ENCODE results near the gene SERPINA4. TPM values are rescaled to one million over a fixed set of nuclear protein-coding genes. Genes with fewer than 3 reads are reported as not detected.

SERPINA4 gene
- total and polyA plus RNA-seq, 2 of the 13 experiments (the other 11 are each of a cell fraction or from before 2014, with no cell fraction given), result 39.1 to 57.8 TPM

- peak; percentile 81 for TF ChIP-seq ARID5B (CRISPR knock-in tag; IDR thresholded peaks at IDR 0.05)
- peak; percentile 91 for TF ChIP-seq NFIC (IDR thresholded peaks at IDR 0.05; ENCODE audit: low read length)
- TF ChIP-seq PATZ1 (CRISPR knock-in tag; IDR thresholded peaks at IDR 0.05), result peak; percentile 86
- TF ChIP-seq THAP11 (CRISPR knock-in tag; IDR thresholded peaks at IDR 0.05), result 0 out of 2 replicates have a peak, but pooled peaks have one; percentile 20
- no peak for TF ChIP-seq ZNF749 (CRISPR knock-in tag; IDR thresholded peaks at IDR 0.05; ENCODE audit: borderline replicate concordance)
- peak; percentile 67; the same call in 1 of the 2 replicates for TF ChIP-seq ZNF317 (CRISPR knock-in tag; IDR thresholded peaks at IDR 0.05)
- 0 out of 2 replicates have a peak, but pooled peaks have one; percentile 49 for TF ChIP-seq BRF2 (CRISPR knock-in tag; IDR thresholded peaks at IDR 0.05)
- no peak for TF ChIP-seq ZBED4 (CRISPR knock-in tag; IDR thresholded peaks at IDR 0.05; ENCODE audit: borderline replicate concordance)
- TF ChIP-seq ZZZ3 (CRISPR knock-in tag; IDR thresholded peaks at IDR 0.05; ENCODE audit: borderline replicate concordance), result no peak
- TF ChIP-seq TCF7L2 (IDR thresholded peaks at IDR 0.05; ENCODE audit: low read depth, low read length), result peak; percentile 59; the same call in 1 of the 2 replicates
- 0 out of 2 replicates have a peak, but pooled peaks have one; percentile 36 for TF ChIP-seq ZNF580 (CRISPR knock-in tag; IDR thresholded peaks at IDR 0.05; ENCODE audit: borderline replicate concordance, low read depth)
- TF ChIP-seq ZNF674 (CRISPR knock-in tag; IDR thresholded peaks at IDR 0.05; ENCODE audit: low read depth), result no peak
- no peak for TF ChIP-seq ZNF382 (CRISPR knock-in tag; IDR thresholded peaks at IDR 0.05; ENCODE audit: borderline replicate concordance)
- no peak for TF ChIP-seq EZH2 (conservative IDR thresholded peaks at IDR 0.05; ENCODE audit: low read depth, low read length)
- no peak for TF ChIP-seq U2AF2 (IDR thresholded peaks at IDR 0.05; ENCODE audit: low read depth, low read length)
- peak; percentile 78; the same call in 1 of the 2 replicates for TF ChIP-seq HNF4A (CRISPR knock-in tag; IDR thresholded peaks at IDR 0.05)
- TF ChIP-seq ZNF629 (CRISPR knock-in tag; conservative IDR thresholded peaks at IDR 0.05), result no peak
- TF ChIP-seq CREM (IDR thresholded peaks at IDR 0.05), result peak; percentile 88
- TF ChIP-seq CREM (CRISPR knock-in tag; IDR thresholded peaks at IDR 0.05), result no peak
Measured at GRCh38 chr14:94572637-94573303, 11.5 kb downstream of the SERPINA4 start (continued).

Measured in HepG2 (cell line).